Measurements from ENCODE around the gene RPL29.
A peak's percentile ranks its signal among the peaks of the same experiment; 100 is the strongest.
"Not testable (repeated sequence)": the region's sequence is repeated elsewhere in the genome, so short reads cannot be mapped to it uniquely, and the experiment has no call there.

The RPL29 gene

GRCh38 chr3:51995346-51996163, at the start of gene RPL29:
Gene RPL29, minus strand, starts transcription at chr3:51995895. Its CDS starts 434 bp downstream, at chr3:51995461.
- peak; percentile 95 for DNase-seq (ENCODE audit: low spot score)

GRCh38 chr3:52044869-52045619, 49.3 kb upstream of the RPL29 start:
- DNase-seq (ENCODE audit: low spot score) = no peak

GRCh38 chr3:52043750-52044149, 48.1 kb upstream of the RPL29 start:
- DNase-seq (ENCODE audit: low spot score) = no peak

GRCh38 chr3:52043039-52043438, 47.3 kb upstream of the RPL29 start:
- DNase-seq (ENCODE audit: low spot score) = not testable (repeated sequence)

GRCh38 chr3:52041118-52041731, 45.5 kb upstream of the RPL29 start:
- no peak for DNase-seq (ENCODE audit: low spot score)

GRCh38 chr3:52040600-52040999, 44.9 kb upstream of the RPL29 start:
- no peak for DNase-seq (ENCODE audit: low spot score)

GRCh38 chr3:52039846-52040245, 44.2 kb upstream of the RPL29 start:
- no peak for DNase-seq (ENCODE audit: low spot score)

GRCh38 chr3:52039426-52039825, 43.7 kb upstream of the RPL29 start:
- no peak for DNase-seq (ENCODE audit: low spot score)

- DNase-seq (ENCODE audit: low spot score) = no peak
Observed at GRCh38 chr3:52038227-52038626, 42.5 kb upstream of the RPL29 start.

- no peak for DNase-seq (ENCODE audit: low spot score)
Observed at GRCh38 chr3:52037291-52037690, 41.6 kb upstream of the RPL29 start.

GRCh38 chr3:52036829-52037228, 41.1 kb upstream of the RPL29 start:
- DNase-seq (ENCODE audit: low spot score) = peak; percentile 27

GRCh38 chr3:52036222-52036694, 40.6 kb upstream of the RPL29 start:
- no peak for DNase-seq (ENCODE audit: low spot score)

- DNase-seq (ENCODE audit: low spot score) = no peak
Observed at GRCh38 chr3:52034651-52035050, 39.0 kb upstream of the RPL29 start.

GRCh38 chr3:52034212-52034611, 38.5 kb upstream of the RPL29 start:
- no peak for DNase-seq (ENCODE audit: low spot score)

- not testable (repeated sequence) for DNase-seq (ENCODE audit: low spot score)
Observed at GRCh38 chr3:52033748-52034147, 38.1 kb upstream of the RPL29 start.

- no peak for DNase-seq (ENCODE audit: low spot score)
Observed at GRCh38 chr3:52032702-52033408, 37.2 kb upstream of the RPL29 start.

GRCh38 chr3:52031896-52032295, 36.2 kb upstream of the RPL29 start:
- no peak for DNase-seq (ENCODE audit: low spot score)

GRCh38 chr3:52030714-52031310, 35.1 kb upstream of the RPL29 start:
- DNase-seq (ENCODE audit: low spot score) = no peak

GRCh38 chr3:52029535-52029934, 33.8 kb upstream of the RPL29 start:
- no peak for DNase-seq (ENCODE audit: low spot score)

- no peak for DNase-seq (ENCODE audit: low spot score)
Observed at GRCh38 chr3:52029053-52029452, 33.4 kb upstream of the RPL29 start.

- DNase-seq (ENCODE audit: low spot score) = no peak
Observed at GRCh38 chr3:52028572-52028971, 32.9 kb upstream of the RPL29 start.

GRCh38 chr3:52026041-52026440, 30.3 kb upstream of the RPL29 start:
- no peak for DNase-seq (ENCODE audit: low spot score)
